Activated naive CD8-positive, alpha-beta T cell treated with anti-CD3 and anti-CD28 coated beads for 36 hours (primary cell): ENCODE results near the gene FCGBP. TPM values are rescaled to one million over a fixed set of nuclear protein-coding genes. Genes with fewer than 3 reads are reported as not detected.
A peak's percentile ranks its signal among the peaks of the same experiment; 100 is the strongest.
"Not testable (repeated sequence)": the region's sequence is repeated elsewhere in the genome, so short reads cannot be mapped to it uniquely, and the experiment has no call there.

Experiments used
- DNase-seq: peaks from one replicate; pipeline ENCODE4 v3.0.0; 2021
- H3K27ac Mint-ChIP-seq: one replicate; pipeline ENCODE4 v1.8.0; 2022; ENCODE audit warnings: mild to moderate bottlenecking, moderate library complexity, mixed read lengths
- H3K27me3 Mint-ChIP-seq: one replicate; pipeline ENCODE4 v1.8.0; 2022; ENCODE audit warnings: mild to moderate bottlenecking, mixed read lengths
- H3K36me3 Mint-ChIP-seq: one replicate; pipeline ENCODE4 v1.8.0; 2021; ENCODE audit warnings: mild to moderate bottlenecking, mixed read lengths
- H3K4me1 Mint-ChIP-seq: one replicate; pipeline ENCODE4 v1.8.0; 2021; ENCODE audit warnings: mixed read lengths
- H3K4me3 Mint-ChIP-seq: one replicate; pipeline ENCODE4 v1.8.0; 2022; ENCODE audit warnings: mild to moderate bottlenecking, moderate library complexity, mixed read lengths
- H3K9me3 Mint-ChIP-seq: one replicate; pipeline ENCODE4 v1.8.0; 2022; ENCODE audit warnings: mixed read lengths
- total RNA-seq, 2 experiments: library from RNA; stranded (reverse); gene quantifications; one replicate each; pipeline ENCODE4 v1.2.3, GENCODE V29; 2021

The FCGBP gene
- total RNA-seq, result 1 to 10 TPM; 7.0 to 8.0 TPM

GRCh38 chr19:39934584-39935363 lies at the start of gene FCGBP:
FCGBP (minus strand) TSS chr19:39934634.
- no peak for DNase-seq
- Mint-ChIP-seq H3K27ac (peak within 1 kb of the TSS; percentile 90), H3K36me3 (peaks cover 30% of the 10 kb centered on the region), H3K9me3 (peaks cover 10% of the 10 kb centered on the region), H3K4me1 (peaks cover 63% of the 10 kb centered on the region), H3K27me3 (no peaks in the 10 kb centered on the region), H3K4me3 (no peak within 1 kb of the TSS)

GRCh38 chr19:39983695-39984300 lies 49.4 kb upstream of the FCGBP start:
- Mint-ChIP-seq H3K36me3 (peaks cover 85% of the 10 kb centered on the region), H3K27me3 (no peaks in the 10 kb centered on the region), H3K27ac (no peak overlapping the region), H3K9me3 (peaks cover 35% of the 10 kb centered on the region), H3K4me1 (peaks cover 7% of the 10 kb centered on the region), H3K4me3 (no peak overlapping the region)
- DNase-seq, result no peak

GRCh38 chr19:39982883-39983282 lies 48.4 kb upstream of the FCGBP start:
- Mint-ChIP-seq H3K27me3 (no peaks in the 10 kb centered on the region), H3K4me1 (peaks cover 6% of the 10 kb centered on the region), H3K36me3 (peaks cover 86% of the 10 kb centered on the region), H3K27ac (no peak overlapping the region), H3K9me3 (peaks cover 34% of the 10 kb centered on the region), H3K4me3 (no peak overlapping the region)
- DNase-seq, result no peak

GRCh38 chr19:39974377-39975155 lies 40.1 kb upstream of the FCGBP start:
- no peak for DNase-seq
- Mint-ChIP-seq H3K9me3 (no peaks in the 10 kb centered on the region), H3K4me3 (no peak overlapping the region), H3K36me3 (peaks cover 73% of the 10 kb centered on the region), H3K27me3 (no peaks in the 10 kb centered on the region), H3K27ac (peak overlapping the region; percentile 40), H3K4me1 (peaks cover 31% of the 10 kb centered on the region)

GRCh38 chr19:39971380-39972035 lies 37.1 kb upstream of the FCGBP start:
- peak overlapping the region; percentile 98 for H3K4me3 Mint-ChIP-seq
- H3K4me1 Mint-ChIP-seq, result peaks cover 49% of the 10 kb centered on the region
- no peak for DNase-seq
- H3K36me3 Mint-ChIP-seq, result peaks cover 65% of the 10 kb centered on the region
- no peaks in the 10 kb centered on the region for H3K27me3 Mint-ChIP-seq
- H3K9me3 Mint-ChIP-seq, result peaks cover 2% of the 10 kb centered on the region
- peak overlapping the region; percentile 100 for H3K27ac Mint-ChIP-seq

- peaks cover 49% of the 10 kb centered on the region for H3K4me1 Mint-ChIP-seq
- H3K27ac Mint-ChIP-seq, result peak within 1 kb of the TSS; percentile 100
- peaks cover 2% of the 10 kb centered on the region for H3K9me3 Mint-ChIP-seq
- peak within 1 kb of the TSS; percentile 98 for H3K4me3 Mint-ChIP-seq
- no peaks in the 10 kb centered on the region for H3K27me3 Mint-ChIP-seq
- H3K36me3 Mint-ChIP-seq, result peaks cover 61% of the 10 kb centered on the region
- DNase-seq, result peak; percentile 99
These were observed 36.4 kb upstream of the FCGBP start, which contains the start of gene PSMC4 for GRCh38 chr19:39970675-39971379. PSMC4 (plus strand) TSS chr19:39971165; CDS start chr19:39971203, 38 bp downstream.

GRCh38 chr19:39970425-39970674 lies 35.9 kb upstream of the FCGBP start:
- DNase-seq, result no peak
- Mint-ChIP-seq H3K27me3 (no peaks in the 10 kb centered on the region), H3K9me3 (peaks cover 2% of the 10 kb centered on the region), H3K27ac (peak overlapping the region; percentile 100), H3K36me3 (peaks cover 58% of the 10 kb centered on the region), H3K4me1 (peaks cover 49% of the 10 kb centered on the region), H3K4me3 (peak overlapping the region; percentile 98)

- peaks cover 55% of the 10 kb centered on the region for H3K36me3 Mint-ChIP-seq
- H3K27ac Mint-ChIP-seq, result peak overlapping the region; percentile 100
- H3K4me1 Mint-ChIP-seq, result peaks cover 49% of the 10 kb centered on the region
- peaks cover 2% of the 10 kb centered on the region for H3K9me3 Mint-ChIP-seq
- no peaks in the 10 kb centered on the region for H3K27me3 Mint-ChIP-seq
- H3K4me3 Mint-ChIP-seq, result peak overlapping the region; percentile 98
- no peak for DNase-seq
These were observed 35.4 kb upstream of the FCGBP start for GRCh38 chr19:39969681-39970424.

- peaks cover 49% of the 10 kb centered on the region for H3K4me1 Mint-ChIP-seq
These were observed 34.8 kb upstream of the FCGBP start for GRCh38 chr19:39969266-39969665.

GRCh38 chr19:39968789-39969188 lies 34.4 kb upstream of the FCGBP start:
- Mint-ChIP-seq H3K27ac (peak overlapping the region; percentile 100), H3K36me3 (peaks cover 51% of the 10 kb centered on the region), H3K4me3 (peak overlapping the region; percentile 98), H3K4me1 (peaks cover 49% of the 10 kb centered on the region), H3K27me3 (no peaks in the 10 kb centered on the region), H3K9me3 (peaks cover 2% of the 10 kb centered on the region)
- no peak for DNase-seq

More at GRCh38 chr19:39969266-39969665, 34.8 kb upstream of the FCGBP start:
- H3K27ac Mint-ChIP-seq, result peak overlapping the region; percentile 100
- H3K27me3 Mint-ChIP-seq, result no peaks in the 10 kb centered on the region
- no peak for DNase-seq
- H3K36me3 Mint-ChIP-seq, result peaks cover 53% of the 10 kb centered on the region
- H3K9me3 Mint-ChIP-seq, result peaks cover 2% of the 10 kb centered on the region
- peak overlapping the region; percentile 98 for H3K4me3 Mint-ChIP-seq

- Mint-ChIP-seq H3K4me1 (peaks cover 44% of the 10 kb centered on the region), H3K27ac (peak overlapping the region; percentile 100), H3K36me3 (peaks cover 47% of the 10 kb centered on the region), H3K27me3 (no peaks in the 10 kb centered on the region), H3K9me3 (peaks cover 2% of the 10 kb centered on the region), H3K4me3 (no peak overlapping the region)
- no peak for DNase-seq
These were observed 33.1 kb upstream of the FCGBP start for GRCh38 chr19:39967561-39967960.

- no peak overlapping the region for H3K27ac Mint-ChIP-seq
- no peak for DNase-seq
- no peaks in the 10 kb centered on the region for H3K27me3 Mint-ChIP-seq
- H3K4me3 Mint-ChIP-seq, result no peak overlapping the region
- peaks cover 2% of the 10 kb centered on the region for H3K9me3 Mint-ChIP-seq
- peaks cover 36% of the 10 kb centered on the region for H3K4me1 Mint-ChIP-seq
- peaks cover 38% of the 10 kb centered on the region for H3K36me3 Mint-ChIP-seq
These were observed 32.2 kb upstream of the FCGBP start for GRCh38 chr19:39966617-39967016.

GRCh38 chr19:39963898-39964297 lies 29.5 kb upstream of the FCGBP start:
- Mint-ChIP-seq H3K27ac (peak overlapping the region; percentile 35), H3K27me3 (no peaks in the 10 kb centered on the region), H3K9me3 (peaks cover 2% of the 10 kb centered on the region), H3K4me3 (no peak overlapping the region), H3K36me3 (peaks cover 16% of the 10 kb centered on the region), H3K4me1 (peaks cover 38% of the 10 kb centered on the region)
- DNase-seq, result no peak

GRCh38 chr19:39959407-39959806 lies 25.0 kb upstream of the FCGBP start:
- not testable (repeated sequence) for H3K9me3 Mint-ChIP-seq, H3K36me3 Mint-ChIP-seq, H3K27me3 Mint-ChIP-seq, DNase-seq
- H3K27ac Mint-ChIP-seq, result peak overlapping the region; percentile 89
- H3K4me1 Mint-ChIP-seq, result peaks cover 56% of the 10 kb centered on the region
- H3K4me3 Mint-ChIP-seq, result peak overlapping the region; percentile 56
